CD4-positive, alpha-beta T cell treated with Interleukin-6 at 100 ng/mL for 8 hours (primary cell): ENCODE data around the gene DLL3.

Source experiments
- DNase-seq: peaks from one replicate; pipeline ENCODE4 v3.0.0-alpha.2; 2020; ENCODE audit warnings: mixed read lengths, low spot score

The DLL3 gene

GRCh38 chr19:39481676-39482075 lies 17.1 kb upstream of the DLL3 start:
- no peak for DNase-seq

- DNase-seq = no peak
Observed at GRCh38 chr19:39483141-39483540, 15.6 kb upstream of the DLL3 start.

GRCh38 chr19:39489756-39490155 lies 9.0 kb upstream of the DLL3 start:
- DNase-seq = no peak

DNA sequence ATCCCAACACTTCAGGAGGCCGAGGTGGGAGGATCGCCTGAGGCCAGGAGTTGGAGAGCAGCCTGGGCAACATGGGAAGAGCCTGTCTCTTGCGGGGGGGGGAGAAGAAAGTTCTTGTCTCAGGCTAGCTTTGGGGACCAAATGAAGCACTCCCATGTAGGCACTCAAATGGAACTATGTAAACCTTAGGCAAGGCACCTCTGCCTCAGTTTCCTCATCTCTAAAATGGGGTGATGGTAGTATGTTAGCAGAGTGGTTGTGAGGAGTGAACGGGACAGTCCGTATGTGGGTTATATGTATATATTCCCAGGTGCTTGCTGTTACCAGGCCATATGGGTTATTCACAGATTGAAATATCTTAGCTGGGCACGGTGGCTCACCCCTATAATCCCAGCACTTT lies 6.5 kb upstream of the DLL3 start:
- DNase-seq = no peak

GRCh38 chr19:39492788-39493187 lies 6.0 kb upstream of the DLL3 start:
- DNase-seq = no peak

GRCh38 chr19:39494661-39495060 lies 4.1 kb upstream of the DLL3 start:
- no peak for DNase-seq

DNA sequence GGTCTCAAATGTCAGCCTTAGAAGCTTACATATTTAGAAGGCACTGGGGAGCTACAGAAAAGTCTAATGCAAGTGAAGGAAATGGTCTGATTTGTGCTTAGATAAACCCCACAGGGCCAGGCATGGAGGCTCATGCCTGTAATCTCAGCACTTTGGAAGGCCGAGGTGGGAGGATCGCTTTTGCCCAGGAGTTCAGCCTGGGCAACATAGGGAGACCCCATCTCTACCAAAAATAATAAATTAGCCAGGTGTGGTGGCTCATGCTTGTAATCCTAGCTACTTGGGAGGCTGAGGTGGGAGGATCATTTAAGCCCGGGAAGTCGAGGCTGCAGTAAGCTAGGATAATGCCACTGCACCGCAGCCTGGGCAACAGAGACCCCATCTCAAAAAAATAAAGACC lies 2.7 kb upstream of the DLL3 start:
- no peak for DNase-seq

GRCh38 chr19:39497701-39497995 lies 1.1 kb upstream of the DLL3 start:
- no peak for DNase-seq

- DNase-seq = no peak
Observed at GRCh38 chr19:39497996-39498797, 550 bp upstream of the DLL3 start.

DNA sequence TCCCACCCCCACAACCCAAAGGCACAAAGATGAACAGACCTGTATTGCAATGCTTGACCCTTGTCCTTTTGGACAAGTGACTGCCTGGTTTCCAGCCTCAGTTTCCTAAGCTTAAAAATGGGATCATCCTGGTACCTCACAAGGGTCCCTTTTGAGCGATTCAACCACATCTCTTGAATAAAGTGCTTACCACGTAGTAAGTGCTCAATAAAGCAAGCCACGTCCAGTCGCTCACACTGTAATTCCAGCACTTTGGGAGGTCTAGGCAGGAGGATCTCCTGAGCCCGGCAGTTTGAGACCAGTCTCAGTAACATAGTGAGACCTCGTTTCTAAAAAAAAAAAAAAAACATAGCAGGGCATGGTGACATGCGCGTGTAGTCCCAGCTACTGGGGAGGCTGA lies 1.2 kb downstream of the DLL3 start:
- no peak for DNase-seq

DNA sequence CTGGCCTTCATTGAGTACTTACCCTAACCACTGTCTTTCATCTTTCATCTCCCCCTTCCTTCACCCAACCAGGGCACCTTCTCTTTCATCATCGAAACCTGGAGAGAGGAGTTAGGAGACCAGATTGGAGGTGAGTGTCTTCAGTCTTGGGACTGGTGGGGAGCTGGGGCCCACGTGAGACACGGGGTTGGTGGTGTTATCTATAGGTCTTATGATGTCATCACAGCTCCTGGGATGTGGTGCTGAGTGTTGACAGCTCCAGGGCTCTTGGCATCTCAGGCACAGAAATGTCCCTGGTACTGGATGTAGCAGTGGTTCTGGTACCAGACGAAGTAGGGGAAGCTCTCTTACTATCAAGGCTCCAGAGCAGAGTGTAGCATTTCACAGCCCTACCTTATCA lies 1.8 kb downstream of the DLL3 start:
- DNase-seq = no peak

DNA sequence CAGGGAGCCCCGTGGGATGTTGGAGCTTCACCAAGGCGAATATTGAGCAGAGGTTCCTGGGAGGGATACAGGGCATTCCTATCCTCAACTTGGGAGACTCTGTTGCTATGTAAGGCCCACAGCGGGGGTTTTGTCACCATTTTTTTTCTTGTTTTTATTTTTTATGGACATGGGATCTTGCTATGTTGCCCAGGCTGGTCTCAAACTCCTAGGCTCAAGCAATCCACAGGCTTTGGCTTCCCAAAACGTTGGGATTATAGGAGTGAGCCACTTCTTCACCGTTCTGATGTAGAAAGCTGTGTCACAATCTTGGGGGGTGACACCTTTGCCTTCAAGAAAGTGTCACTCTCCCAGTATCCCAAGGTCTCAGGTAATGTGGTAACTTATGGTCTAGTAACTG lies 2.6 kb downstream of the DLL3 start:
- no peak for DNase-seq

DNA sequence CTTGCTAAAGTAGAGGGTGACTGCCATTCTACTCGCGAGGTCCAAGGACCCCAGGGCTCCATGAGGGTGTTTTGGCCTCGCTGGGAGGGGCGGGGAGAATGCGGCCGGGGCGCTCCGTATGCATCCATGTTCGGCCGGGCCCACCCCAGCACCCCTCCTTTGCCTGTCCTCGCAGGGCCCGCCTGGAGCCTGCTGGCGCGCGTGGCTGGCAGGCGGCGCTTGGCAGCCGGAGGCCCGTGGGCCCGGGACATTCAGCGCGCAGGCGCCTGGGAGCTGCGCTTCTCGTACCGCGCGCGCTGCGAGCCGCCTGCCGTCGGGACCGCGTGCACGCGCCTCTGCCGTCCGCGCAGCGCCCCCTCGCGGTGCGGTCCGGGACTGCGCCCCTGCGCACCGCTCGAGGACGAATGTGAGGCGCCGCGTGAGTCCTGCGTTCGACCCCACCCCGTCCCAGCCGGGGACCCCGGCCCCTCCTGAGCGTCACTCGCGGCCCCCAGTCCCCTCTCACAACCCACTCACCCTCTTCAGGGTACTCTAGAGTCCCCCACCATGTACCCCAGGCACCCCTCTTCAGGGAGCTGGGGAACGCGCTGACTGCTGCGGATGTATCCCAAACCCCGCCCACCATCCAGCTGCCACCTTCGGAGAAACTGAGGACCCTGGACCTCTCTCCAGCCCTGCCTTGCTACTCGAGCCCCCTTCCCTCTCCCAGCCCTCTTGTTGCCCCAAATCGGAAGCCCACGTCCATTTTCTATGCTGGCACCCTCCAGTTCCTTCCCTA lies 4.1 kb downstream of the DLL3 start:
- peak; percentile 65 for DNase-seq

DNA sequence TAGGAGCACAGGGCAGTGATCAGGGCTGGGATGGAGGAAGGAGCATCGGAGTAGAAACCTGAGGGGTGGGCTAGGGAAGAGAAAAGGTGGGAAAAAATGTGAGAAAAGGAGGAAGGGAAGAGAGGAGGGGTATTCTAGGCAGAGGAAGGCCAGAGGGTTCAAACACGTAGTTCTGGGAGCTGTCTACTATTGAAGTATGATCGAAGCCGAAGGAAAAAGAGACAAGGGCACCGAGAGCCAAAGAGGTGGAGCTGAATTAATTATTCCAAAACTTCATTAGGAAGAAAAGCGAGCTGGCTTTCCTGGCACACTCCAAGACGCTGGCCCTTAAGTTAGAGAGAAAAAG lies 7.8 kb downstream of the DLL3 start:
- no peak for DNase-seq

GRCh38 chr19:39506944-39507714 lies 8.4 kb downstream of the DLL3 start:
- peak; percentile 12 for DNase-seq

DNA sequence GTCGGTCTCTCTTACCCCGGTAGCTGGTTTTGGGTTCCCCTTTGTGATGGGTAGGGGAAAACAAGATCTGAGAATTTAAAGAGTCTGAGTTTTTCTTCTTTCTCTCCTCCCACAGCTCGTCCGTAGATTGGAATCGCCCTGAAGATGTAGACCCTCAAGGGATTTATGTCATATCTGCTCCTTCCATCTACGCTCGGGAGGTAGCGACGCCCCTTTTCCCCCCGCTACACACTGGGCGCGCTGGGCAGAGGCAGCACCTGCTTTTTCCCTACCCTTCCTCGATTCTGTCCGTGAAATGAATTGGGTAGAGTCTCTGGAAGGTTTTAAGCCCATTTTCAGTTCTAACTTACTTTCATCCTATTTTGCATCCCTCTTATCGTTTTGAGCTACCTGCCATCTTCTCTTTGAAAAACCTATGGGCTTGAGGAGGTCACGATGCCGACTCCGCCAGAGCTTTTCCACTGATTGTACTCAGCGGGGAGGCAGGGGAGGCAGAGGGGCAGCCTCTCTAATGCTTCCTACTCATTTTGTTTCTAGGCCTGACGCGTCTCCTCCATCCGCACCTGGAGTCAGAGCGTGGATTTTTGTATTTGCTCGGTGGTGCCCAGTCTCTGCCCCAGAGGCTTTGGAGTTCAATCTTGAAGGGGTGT lies 9.1 kb downstream of the DLL3 start:
- DNase-seq = no peak

- DNase-seq = no peak
Observed at GRCh38 chr19:39508629-39509028, 9.9 kb downstream of the DLL3 start.

DNA sequence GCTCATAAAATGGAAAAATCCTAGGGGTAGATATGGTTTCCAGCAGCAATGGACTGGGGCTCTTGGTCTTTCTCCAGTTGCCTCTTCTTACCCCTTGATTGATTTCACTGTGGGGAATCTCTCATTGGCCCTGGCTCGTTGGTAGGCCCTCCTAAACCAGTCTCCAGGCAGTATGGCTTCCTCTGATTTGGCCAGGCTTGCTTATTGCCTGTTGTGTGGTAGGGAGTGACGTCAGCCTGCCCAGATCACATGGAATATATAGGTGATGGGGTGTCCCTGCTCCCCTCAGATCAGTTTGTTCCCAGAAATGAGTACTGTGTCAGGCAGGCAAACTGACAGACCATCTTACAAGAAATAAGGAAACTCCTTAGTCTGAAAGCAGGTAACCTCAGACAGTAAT lies 10.5 kb downstream of the DLL3 start:
- DNase-seq = no peak

DNA sequence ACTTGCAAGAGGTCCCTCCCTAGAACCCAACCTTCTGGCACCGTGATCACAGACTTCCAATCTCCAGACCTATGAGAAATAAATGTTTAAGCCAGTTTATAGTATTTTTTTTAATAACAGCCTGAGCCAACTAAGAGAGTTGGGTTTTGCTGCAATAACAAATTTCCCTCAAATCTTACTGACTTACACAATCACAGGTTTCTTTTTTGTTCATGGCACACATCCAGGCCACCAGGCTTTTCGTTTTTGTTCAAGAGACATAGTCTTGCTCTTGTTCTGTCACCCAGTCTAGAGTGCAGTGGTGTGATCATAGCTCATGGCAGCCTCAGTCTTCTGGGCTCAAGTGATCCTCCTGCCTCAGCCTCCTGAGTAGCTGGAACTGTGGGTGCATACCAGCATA lies 14.2 kb downstream of the DLL3 start:
- no peak for DNase-seq

GRCh38 chr19:39514840-39515550 lies 16.2 kb downstream of the DLL3 start, which contains the start of gene SELENOV:
SELENOV (plus strand) TSS chr19:39515139; CDS start chr19:39515213, 74 bp downstream.
- DNase-seq = no peak

- DNase-seq = no peak
Observed at GRCh38 chr19:39515551-39516191, 16.9 kb downstream of the DLL3 start.
